Measurements from ENCODE around the gene C17orf67. TPM values are rescaled to one million over a fixed set of nuclear protein-coding genes. Genes with fewer than 3 reads are reported as not detected.

C17orf67 gene
- total and polyA plus RNA-seq, 2 of the 13 experiments (the other 11 are each of a cell fraction or from before 2014, with no cell fraction given), result 0.41 to 0.86 TPM

- 0 out of 2 replicates have a peak, but pooled peaks have one; percentile 59 for TF ChIP-seq ZNF276 (CRISPR knock-in tag; IDR thresholded peaks at IDR 0.05; ENCODE audit: low read depth)
- TF ChIP-seq TCF7L2 (IDR thresholded peaks at IDR 0.05; ENCODE audit: low read depth, low read length), result no peak
- TF ChIP-seq ZNF253 (CRISPR knock-in tag; IDR thresholded peaks at IDR 0.05; ENCODE audit: borderline replicate concordance), result no peak
- TF ChIP-seq FOXP4 (CRISPR knock-in tag; IDR thresholded peaks at IDR 0.05), result no peak
- TF ChIP-seq ZNF589 (CRISPR knock-in tag; conservative IDR thresholded peaks at IDR 0.05), result no peak
- 0 out of 2 replicates have a peak, but pooled peaks have one; percentile 19 for TF ChIP-seq ZBTB39 (CRISPR knock-in tag; IDR thresholded peaks at IDR 0.05)
- no peak for TF ChIP-seq CHD4 (IDR thresholded peaks at IDR 0.05; ENCODE audit: borderline replicate concordance, low read length)
- no peak; the same call in 1 of the 2 replicates for TF ChIP-seq ZNF746 (CRISPR knock-in tag; IDR thresholded peaks at IDR 0.05)
- TF ChIP-seq SATB2 (CRISPR knock-in tag; IDR thresholded peaks at IDR 0.05), result no peak
- TF ChIP-seq ZNF709 (CRISPR knock-in tag; IDR thresholded peaks at IDR 0.05), result peak; percentile 73; the same call in 1 of the 2 replicates
- TF ChIP-seq RXRA (CRISPR knock-in tag; IDR thresholded peaks at IDR 0.05), result no peak
- no peak for TF ChIP-seq SALL2 (CRISPR knock-in tag; IDR thresholded peaks at IDR 0.05)
- peak; percentile 95; the same call in 1 of the 2 replicates for TF ChIP-seq PAWR (CRISPR knock-in tag; IDR thresholded peaks at IDR 0.05; ENCODE audit: borderline replicate concordance)
- peak; percentile 92; the same call in 1 of the 2 replicates for TF ChIP-seq ZNF790 (CRISPR knock-in tag; IDR thresholded peaks at IDR 0.05; ENCODE audit: borderline replicate concordance)
- TF ChIP-seq ZEB1 (IDR thresholded peaks at IDR 0.05; ENCODE audit: insufficient replicate concordance, low read depth), result no peak
- no peak for TF ChIP-seq POLR2AphosphoS5 (IDR thresholded peaks at IDR 0.05; ENCODE audit: low read depth, low read length)
- no peak for TF ChIP-seq NAIF1 (CRISPR knock-in tag; IDR thresholded peaks at IDR 0.05; ENCODE audit: borderline replicate concordance)
- no peak for TF ChIP-seq ZNF30 (CRISPR knock-in tag; IDR thresholded peaks at IDR 0.05)
- TF ChIP-seq SIN3A (IDR thresholded peaks at IDR 0.05; ENCODE audit: borderline replicate concordance, low read depth, low read length), result peak; percentile 33; the same call in 1 of the 2 replicates
- TF ChIP-seq KDM4B (CRISPR knock-in tag; IDR thresholded peaks at IDR 0.05), result no peak
- TF ChIP-seq ADNP (CRISPR knock-in tag; IDR thresholded peaks at IDR 0.05), result no peak
- TF ChIP-seq U2AF1 (optimal IDR thresholded peaks at IDR 0.05; ENCODE audit: low read depth, low read length), result no peak
- TF ChIP-seq KMT2B (CRISPR knock-in tag; IDR thresholded peaks at IDR 0.05), result no peak
These were observed 487 bp downstream of the C17orf67 start (continued) for GRCh38 chr17:56833057-56833808.
